ENCODE data around the gene THADA. TPM values are rescaled to one million over a fixed set of nuclear protein-coding genes. Genes with fewer than 3 reads are reported as not detected.

THADA gene
- total and polyA plus RNA-seq, 7 experiments from 2014 or later, result 11.7 to 43.0 (median 39.6) TPM

GRCh38 chr2:43311276-43311675, 284.6 kb downstream of the THADA start:
- no peaks in the 10 kb centered on the region for H3K4me1 ChIP-seq (ENCODE audit: control insufficient read depth in 2 of 2, insufficient read depth in 2 of 2, low read length in 2 of 2)
- intact Hi-C loops (cut with micrococcal nuclease), result no loop called here

GRCh38 chr2:43309935-43310334, 285.9 kb downstream of the THADA start:
- H3K4me1 ChIP-seq (ENCODE audit: control insufficient read depth in 2 of 2, insufficient read depth in 2 of 2, low read length in 2 of 2), result no peaks in the 10 kb centered on the region
- no peak overlapping the region for H3K27ac ChIP-seq (ENCODE audit: low read depth, low read length)
- intact Hi-C loops (cut with micrococcal nuclease), result no loop called here
- ChIA-PET CTCF (no interaction called here), POLR2A (no interaction called here)
- Mint-ChIP-seq H3K27ac (no peak overlapping the region), H3K36me3 (peaks cover 0 to 56% (median 24%) of the 10 kb centered on the region in 5 donors), H3K4me1 (peaks cover 0 to 7% (median 2%) of the 10 kb centered on the region in 7 donors), H3K9me3 (no peaks in the 10 kb centered on the region), H3K27me3 (no peaks in the 10 kb centered on the region), H3K4me3 (no peak overlapping the region)
- no peak for DNase-seq
- H3K9me3 ChIP-seq (ENCODE audit: control insufficient read depth in 2 of 3, low read length in 3 of 3), result no peaks in the 10 kb centered on the region
- no peaks in the 10 kb centered on the region for H3K27me3 ChIP-seq (ENCODE audit: control insufficient read depth in 2 of 2, insufficient read depth in 2 of 2, low read length in 2 of 2)
- H3K36me3 ChIP-seq (ENCODE audit: control insufficient read depth in 2 of 3, insufficient read depth in 3 of 3, low read length in 3 of 3), result no peaks in the 10 kb centered on the region
- ATAC-seq, result no peak
- H3K4me3 ChIP-seq (ENCODE audit: low read length), result no peak overlapping the region

More at GRCh38 chr2:43311276-43311675, 284.6 kb downstream of the THADA start:
- Histone ChIP-seq H3K9me3 (ENCODE audit: control insufficient read depth in 2 of 3, low read length in 3 of 3) (no peaks in the 10 kb centered on the region), H3K36me3 (ENCODE audit: control insufficient read depth in 2 of 3, insufficient read depth in 3 of 3, low read length in 3 of 3) (no peaks in the 10 kb centered on the region), H3K27me3 (ENCODE audit: control insufficient read depth in 2 of 2, insufficient read depth in 2 of 2, low read length in 2 of 2) (no peaks in the 10 kb centered on the region), H3K27ac (ENCODE audit: low read depth, low read length) (no peak overlapping the region), H3K4me3 (ENCODE audit: low read length) (no peak overlapping the region)
- Mint-ChIP-seq H3K4me1 (peaks cover 4 to 12% (median 5%) of the 10 kb centered on the region in 7 donors), H3K27ac (no peak overlapping the region), H3K27me3 (no peaks in the 10 kb centered on the region), H3K9me3 (no peaks in the 10 kb centered on the region), H3K36me3 (peaks cover 0 to 56% (median 26%) of the 10 kb centered on the region in 5 donors), H3K4me3 (no peak overlapping the region)
- ChIA-PET POLR2A (no interaction called here), CTCF (interaction anchor here (0.7 kb wide), 1 partner anchor 35 kb away, joined by 4 read pairs; no protein-coding TSS in a partner anchor)
- DNase-seq, result no peak
- no peak for ATAC-seq

GRCh38 chr2:43307973-43308372, 287.9 kb downstream of the THADA start:
- DNase-seq (no peak), ATAC-seq (no peak)
- H3K27ac ChIP-seq (ENCODE audit: low read depth, low read length), result no peak overlapping the region
- ChIA-PET CTCF (no interaction called here), POLR2A (no interaction called here)
- H3K4me1 Mint-ChIP-seq, result peaks cover 0 to 14% (median 3%) of the 10 kb centered on the region in 7 donors
- H3K4me3 ChIP-seq (ENCODE audit: low read length), result no peak overlapping the region
- H3K36me3 Mint-ChIP-seq, result peaks cover 0 to 64% (median 27%) of the 10 kb centered on the region in 5 donors
- no peaks in the 10 kb centered on the region for H3K36me3 ChIP-seq (ENCODE audit: control insufficient read depth in 2 of 3, insufficient read depth in 3 of 3, low read length in 3 of 3)
- no peaks in the 10 kb centered on the region for H3K9me3 ChIP-seq (ENCODE audit: control insufficient read depth in 2 of 3, low read length in 3 of 3)
- H3K27ac Mint-ChIP-seq, result no peak overlapping the region
- no peaks in the 10 kb centered on the region for H3K9me3 Mint-ChIP-seq
- H3K4me1 ChIP-seq (ENCODE audit: control insufficient read depth in 2 of 2, insufficient read depth in 2 of 2, low read length in 2 of 2), result no peaks in the 10 kb centered on the region
- no peaks in the 10 kb centered on the region for H3K27me3 ChIP-seq (ENCODE audit: control insufficient read depth in 2 of 2, insufficient read depth in 2 of 2, low read length in 2 of 2)
- no peaks in the 10 kb centered on the region for H3K27me3 Mint-ChIP-seq
- H3K4me3 Mint-ChIP-seq, result no peak overlapping the region
- intact Hi-C loops (cut with micrococcal nuclease), result no loop called here

GRCh38 chr2:43307046-43307445, 288.8 kb downstream of the THADA start:
- ATAC-seq (no peak), DNase-seq (no peak)
- peaks cover 0 to 17% (median 3%) of the 10 kb centered on the region in 7 donors for H3K4me1 Mint-ChIP-seq
- H3K27ac ChIP-seq (ENCODE audit: low read depth, low read length), result no peak overlapping the region
- no peaks in the 10 kb centered on the region for H3K4me1 ChIP-seq (ENCODE audit: control insufficient read depth in 2 of 2, insufficient read depth in 2 of 2, low read length in 2 of 2)
- no peaks in the 10 kb centered on the region for H3K9me3 ChIP-seq (ENCODE audit: control insufficient read depth in 2 of 3, low read length in 3 of 3)
- no peaks in the 10 kb centered on the region for H3K9me3 Mint-ChIP-seq
- H3K27me3 ChIP-seq (ENCODE audit: control insufficient read depth in 2 of 2, insufficient read depth in 2 of 2, low read length in 2 of 2), result no peaks in the 10 kb centered on the region
- POLR2A ChIA-PET, result no interaction called here
- H3K4me3 Mint-ChIP-seq, result no peak overlapping the region
- H3K36me3 ChIP-seq (ENCODE audit: control insufficient read depth in 2 of 3, insufficient read depth in 3 of 3, low read length in 3 of 3), result no peaks in the 10 kb centered on the region
- intact Hi-C loops (cut with micrococcal nuclease), result no loop called here
- CTCF ChIA-PET, result no interaction called here
- H3K27me3 Mint-ChIP-seq, result no peaks in the 10 kb centered on the region
- no peak overlapping the region for H3K27ac Mint-ChIP-seq
- peaks cover 0 to 57% (median 27%) of the 10 kb centered on the region in 5 donors for H3K36me3 Mint-ChIP-seq
- no peak overlapping the region for H3K4me3 ChIP-seq (ENCODE audit: low read length)

GRCh38 chr2:43306197-43306596, 289.6 kb downstream of the THADA start:
- no peaks in the 10 kb centered on the region for H3K36me3 ChIP-seq (ENCODE audit: control insufficient read depth in 2 of 3, insufficient read depth in 3 of 3, low read length in 3 of 3)
- Mint-ChIP-seq H3K4me1 (peaks cover 0 to 18% (median 3%) of the 10 kb centered on the region in 7 donors), H3K36me3 (peaks cover 0 to 48% (median 24%) of the 10 kb centered on the region in 5 donors), H3K27ac (no peak overlapping the region), H3K4me3 (no peak overlapping the region), H3K27me3 (no peaks in the 10 kb centered on the region), H3K9me3 (no peaks in the 10 kb centered on the region)
- no peak overlapping the region for H3K4me3 ChIP-seq (ENCODE audit: low read length)
- no peaks in the 10 kb centered on the region for H3K9me3 ChIP-seq (ENCODE audit: control insufficient read depth in 2 of 3, low read length in 3 of 3)
- DNase-seq (no peak), ATAC-seq (no peak)
- no peaks in the 10 kb centered on the region for H3K27me3 ChIP-seq (ENCODE audit: control insufficient read depth in 2 of 2, insufficient read depth in 2 of 2, low read length in 2 of 2)
- no peaks in the 10 kb centered on the region for H3K4me1 ChIP-seq (ENCODE audit: control insufficient read depth in 2 of 2, insufficient read depth in 2 of 2, low read length in 2 of 2)
- POLR2A ChIA-PET, result no interaction called here
- CTCF ChIA-PET, result no interaction called here
- intact Hi-C loops (cut with micrococcal nuclease), result no loop called here
- H3K27ac ChIP-seq (ENCODE audit: low read depth, low read length), result no peak overlapping the region

GRCh38 chr2:43305517-43305916, 290.3 kb downstream of the THADA start:
- no peak overlapping the region for H3K4me3 Mint-ChIP-seq
- intact Hi-C loops (cut with micrococcal nuclease), result no loop called here
- H3K9me3 Mint-ChIP-seq, result no peaks in the 10 kb centered on the region
- H3K27ac Mint-ChIP-seq, result no peak overlapping the region
- ATAC-seq (peak; percentile 82), DNase-seq (no peak)
- peaks cover under 1 to 41% (median 20%) of the 10 kb centered on the region in 5 donors for H3K36me3 Mint-ChIP-seq
- H3K4me3 ChIP-seq (ENCODE audit: low read length), result no peak overlapping the region
- no peaks in the 10 kb centered on the region for H3K27me3 Mint-ChIP-seq
- CTCF ChIA-PET, result no interaction called here
- H3K36me3 ChIP-seq (ENCODE audit: control insufficient read depth in 2 of 3, insufficient read depth in 3 of 3, low read length in 3 of 3), result no peaks in the 10 kb centered on the region
- H3K4me1 Mint-ChIP-seq, result peaks cover 0 to 18% (median 3%) of the 10 kb centered on the region in 7 donors
- H3K27me3 ChIP-seq (ENCODE audit: control insufficient read depth in 2 of 2, insufficient read depth in 2 of 2, low read length in 2 of 2), result no peaks in the 10 kb centered on the region
- no peak overlapping the region for H3K27ac ChIP-seq (ENCODE audit: low read depth, low read length)
- POLR2A ChIA-PET, result no interaction called here
- no peaks in the 10 kb centered on the region for H3K4me1 ChIP-seq (ENCODE audit: control insufficient read depth in 2 of 2, insufficient read depth in 2 of 2, low read length in 2 of 2)
- no peaks in the 10 kb centered on the region for H3K9me3 ChIP-seq (ENCODE audit: control insufficient read depth in 2 of 3, low read length in 3 of 3)

- Mint-ChIP-seq H3K9me3 (no peaks in the 10 kb centered on the region), H3K4me1 (peaks cover 0 to 20% (median 4%) of the 10 kb centered on the region in 7 donors), H3K27me3 (no peaks in the 10 kb centered on the region), H3K36me3 (peaks cover 4 to 40% (median 18%) of the 10 kb centered on the region in 5 donors), H3K4me3 (no peak overlapping the region), H3K27ac (no peak overlapping the region)
- H3K9me3 ChIP-seq (ENCODE audit: control insufficient read depth in 2 of 3, low read length in 3 of 3), result no peaks in the 10 kb centered on the region
- CTCF ChIA-PET, result no interaction called here
- POLR2A ChIA-PET, result no interaction called here
- DNase-seq, result no peak
- no peaks in the 10 kb centered on the region for H3K27me3 ChIP-seq (ENCODE audit: control insufficient read depth in 2 of 2, insufficient read depth in 2 of 2, low read length in 2 of 2)
- peak; percentile 70 for ATAC-seq
- H3K27ac ChIP-seq (ENCODE audit: low read depth, low read length), result no peak overlapping the region
- intact Hi-C loops (cut with micrococcal nuclease), result no loop called here
- H3K4me3 ChIP-seq (ENCODE audit: low read length), result no peak overlapping the region
- no peaks in the 10 kb centered on the region for H3K36me3 ChIP-seq (ENCODE audit: control insufficient read depth in 2 of 3, insufficient read depth in 3 of 3, low read length in 3 of 3)
- no peaks in the 10 kb centered on the region for H3K4me1 ChIP-seq (ENCODE audit: control insufficient read depth in 2 of 2, insufficient read depth in 2 of 2, low read length in 2 of 2)
Observed at GRCh38 chr2:43305012-43305411, 290.8 kb downstream of the THADA start.
